ENCODE measurements around the gene NEDD8.

GRCh38 chr14:24188251-24189058, 43.7 kb downstream of the NEDD8 start, which contains the start of gene IPO4:
- TF ChIP-seq CTCF (IDR thresholded peaks at IDR 0.05) (no peak), POLR2A (IDR thresholded peaks at IDR 0.05) (no peak)

All from testis (tissue), 2 donors.